ENCODE data around the gene APEH.

- TF ChIP-seq EP300 (IDR thresholded peaks at IDR 0.05) = no peak
- TF ChIP-seq CTCF (IDR thresholded peaks at IDR 0.05) = no peak
- TF ChIP-seq POLR2A (IDR thresholded peaks at IDR 0.05) = no peak
- no peak for TF ChIP-seq POLR2AphosphoS5 (IDR thresholded peaks at IDR 0.05)
Measured at GRCh38 chr3:49707113-49707480, 32.9 kb downstream of the APEH start.

All from upper lobe of left lung (tissue), 4 donors.